K562 (cell line): ENCODE results near the gene C1QTNF5.
A peak's percentile ranks its signal among the peaks of the same experiment; 100 is the strongest.

Experiments
- AFF4 ChIP-seq: sonication (generic); formaldehyde crosslinking; IDR thresholded peaks from 2 replicates; pipeline ENCODE4 v1.8.0; 2023; ENCODE audit warnings: mild to moderate bottlenecking, missing genetic modification reagents
- CTCF ChIP-seq, 3 experiments: IDR thresholded peaks in 2 of 3; conservative IDR thresholded peaks in 1 of 3; 2 replicates each; pipeline ENCODE4 v1.5.1; 2011 to 2012; ENCODE audit warnings: low read length in 3 of 3, mild to moderate bottlenecking in 3 of 3, control low read depth in 2 of 3, improper control_type of control experiment in 1 of 3, inconsistent platforms in 1 of 3, low read depth in 1 of 3, mixed read lengths in 1 of 3, moderate library complexity in 1 of 3; ENCODE audit not compliant: insufficient read depth in 2 of 3
- DEAF1 ChIP-seq: fragments of 450-650 bp; formaldehyde crosslinking; IDR thresholded peaks from 2 replicates; pipeline ENCODE4 v1.4.0; 2020; ENCODE audit warnings: mild to moderate bottlenecking, moderate library complexity
- EWSR1 ChIP-seq: fragments of 450-650 bp; IDR thresholded peaks from 2 replicates; pipeline ENCODE4 v1.6.1; 2018; ENCODE audit warnings: borderline replicate concordance, mild to moderate bottlenecking, low read depth, moderate library complexity; ENCODE audit not compliant: partially characterized antibody
- FOXJ3 ChIP-seq: sonication (generic); formaldehyde crosslinking; IDR thresholded peaks from 2 replicates; pipeline ENCODE4 v1.4.0; 2020; ENCODE audit warnings: mild to moderate bottlenecking, missing genetic modification reagents
- PCBP1 ChIP-seq: fragments of 200-400 bp; formaldehyde crosslinking; IDR thresholded peaks from 2 replicates; pipeline ENCODE4 v1.6.1; 2018; ENCODE audit warnings: mild to moderate bottlenecking, low read depth, low read length; ENCODE audit not compliant: poor library complexity, severe bottlenecking
- POLR2A ChIP-seq: fragments of 450-650 bp; conservative IDR thresholded peaks from 2 replicates; pipeline ENCODE4 v1.6.1; 2016
- SPI1 ChIP-seq: IDR thresholded peaks from 2 replicates; pipeline ENCODE4 v1.6.1; 2011; ENCODE audit warnings: low read depth, low read length, control low read depth, borderline replicate concordance
- ZNF232 ChIP-seq: sonication (generic); formaldehyde crosslinking; IDR thresholded peaks from 2 replicates; pipeline ENCODE4 v1.8.0; 2022; ENCODE audit warnings: mild to moderate bottlenecking, missing genetic modification reagents
- TF ChIP-seq, protein P1 (sequence below): fragments of 450-650 bp; IDR thresholded peaks from 2 replicates; pipeline ENCODE4 v1.6.1; 2016
- TF ChIP-seq, protein P2 (sequence below): fragments of 250-450 bp; sonication (Bioruptor Pico); IDR thresholded peaks from 2 replicates; pipeline ENCODE4 v1.9.0; 2021; ENCODE audit warnings: mild to moderate bottlenecking
- TF ChIP-seq, protein P3 (sequence below): fragments of 250-450 bp; sonication (Bioruptor Pico); IDR thresholded peaks from 2 replicates; pipeline ENCODE4 v1.4.0; 2020; ENCODE audit warnings: mild to moderate bottlenecking, moderate library complexity
- TF ChIP-seq, protein P4 (sequence below), 3 experiments: fragments of 200-800 bp in 1 of 3; fragments of 250-450 bp in 1 of 3; fragments of 450-650 bp in 1 of 3; sonication (Bioruptor Pico) in 1 of 3; sonication (Bioruptor generic) in 1 of 3; formaldehyde crosslinking in 1 of 3; IDR thresholded peaks; 2 replicates each; pipeline versions ENCODE4 v1.6.1 to v1.8.0; 2016 to 2022; ENCODE audit warnings: mild to moderate bottlenecking in 2 of 3, missing genetic modification characterization in 2 of 3, missing compliant biosample characterization in 1 of 3, moderate library complexity in 1 of 3

DNA sequence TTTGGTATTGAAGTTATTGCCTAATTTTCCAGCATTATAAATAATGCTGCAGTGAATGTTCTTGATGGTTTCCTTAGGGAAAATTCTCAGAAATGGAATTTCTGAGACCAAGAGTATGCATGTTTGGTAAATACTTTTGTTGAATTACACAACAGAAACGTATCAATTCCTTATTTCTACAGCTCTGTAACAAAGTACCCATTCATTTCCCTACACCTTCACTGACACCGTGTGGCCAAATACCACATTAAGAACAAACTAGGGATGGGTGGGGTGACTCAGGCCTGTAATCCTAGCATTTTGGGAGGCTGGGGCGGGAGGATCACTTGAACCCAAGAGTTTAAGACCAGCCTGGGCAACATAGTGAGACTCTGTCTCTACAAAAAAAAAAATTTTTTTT lies 45.5 kb downstream of the C1QTNF5 start:
- TF ChIP-seq, protein P1, sequence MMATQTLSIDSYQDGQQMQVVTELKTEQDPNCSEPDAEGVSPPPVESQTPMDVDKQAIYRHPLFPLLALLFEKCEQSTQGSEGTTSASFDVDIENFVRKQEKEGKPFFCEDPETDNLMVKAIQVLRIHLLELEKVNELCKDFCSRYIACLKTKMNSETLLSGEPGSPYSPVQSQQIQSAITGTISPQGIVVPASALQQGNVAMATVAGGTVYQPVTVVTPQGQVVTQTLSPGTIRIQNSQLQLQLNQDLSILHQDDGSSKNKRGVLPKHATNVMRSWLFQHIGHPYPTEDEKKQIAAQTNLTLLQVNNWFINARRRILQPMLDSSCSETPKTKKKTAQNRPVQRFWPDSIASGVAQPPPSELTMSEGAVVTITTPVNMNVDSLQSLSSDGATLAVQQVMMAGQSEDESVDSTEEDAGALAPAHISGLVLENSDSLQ: no peak
- TF ChIP-seq PCBP1 (no peak), EWSR1 (no peak), FOXJ3 (no peak), SPI1 (no peak), AFF4 (CRISPR knock-in tag) (no peak), POLR2A (no peak), CTCF (IDR thresholded peaks at IDR 0.05 in 2 of 3, conservative IDR thresholded peaks at IDR 0.05 in 1 of 3; ENCODE audit: insufficient read depth in 2 of 3, low read depth in 1 of 3, low read length in 3 of 3) (peak in 1 of 3 experiments; percentile 29; a peak in 2 of 6 replicates), ZNF232 (CRISPR knock-in tag) (no peak), DEAF1 (CRISPR knock-in tag) (no peak)
- TF ChIP-seq, protein P2, sequence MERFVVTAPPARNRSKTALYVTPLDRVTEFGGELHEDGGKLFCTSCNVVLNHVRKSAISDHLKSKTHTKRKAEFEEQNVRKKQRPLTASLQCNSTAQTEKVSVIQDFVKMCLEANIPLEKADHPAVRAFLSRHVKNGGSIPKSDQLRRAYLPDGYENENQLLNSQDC (CRISPR knock-in tag): no peak
- TF ChIP-seq, protein P3, sequence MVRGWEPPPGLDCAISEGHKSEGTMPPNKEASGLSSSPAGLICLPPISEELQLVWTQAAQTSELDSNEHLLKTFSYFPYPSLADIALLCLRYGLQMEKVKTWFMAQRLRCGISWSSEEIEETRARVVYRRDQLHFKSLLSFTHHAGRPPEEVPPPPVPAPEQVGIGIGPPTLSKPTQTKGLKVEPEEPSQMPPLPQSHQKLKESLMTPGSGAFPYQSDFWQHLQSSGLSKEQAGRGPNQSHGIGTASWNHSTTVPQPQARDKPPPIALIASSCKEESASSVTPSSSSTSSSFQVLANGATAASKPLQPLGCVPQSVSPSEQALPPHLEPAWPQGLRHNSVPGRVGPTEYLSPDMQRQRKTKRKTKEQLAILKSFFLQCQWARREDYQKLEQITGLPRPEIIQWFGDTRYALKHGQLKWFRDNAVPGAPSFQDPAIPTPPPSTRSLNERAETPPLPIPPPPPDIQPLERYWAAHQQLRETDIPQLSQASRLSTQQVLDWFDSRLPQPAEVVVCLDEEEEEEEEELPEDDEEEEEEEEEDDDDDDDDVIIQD (CRISPR knock-in tag): no peak
- TF ChIP-seq, protein P4, sequence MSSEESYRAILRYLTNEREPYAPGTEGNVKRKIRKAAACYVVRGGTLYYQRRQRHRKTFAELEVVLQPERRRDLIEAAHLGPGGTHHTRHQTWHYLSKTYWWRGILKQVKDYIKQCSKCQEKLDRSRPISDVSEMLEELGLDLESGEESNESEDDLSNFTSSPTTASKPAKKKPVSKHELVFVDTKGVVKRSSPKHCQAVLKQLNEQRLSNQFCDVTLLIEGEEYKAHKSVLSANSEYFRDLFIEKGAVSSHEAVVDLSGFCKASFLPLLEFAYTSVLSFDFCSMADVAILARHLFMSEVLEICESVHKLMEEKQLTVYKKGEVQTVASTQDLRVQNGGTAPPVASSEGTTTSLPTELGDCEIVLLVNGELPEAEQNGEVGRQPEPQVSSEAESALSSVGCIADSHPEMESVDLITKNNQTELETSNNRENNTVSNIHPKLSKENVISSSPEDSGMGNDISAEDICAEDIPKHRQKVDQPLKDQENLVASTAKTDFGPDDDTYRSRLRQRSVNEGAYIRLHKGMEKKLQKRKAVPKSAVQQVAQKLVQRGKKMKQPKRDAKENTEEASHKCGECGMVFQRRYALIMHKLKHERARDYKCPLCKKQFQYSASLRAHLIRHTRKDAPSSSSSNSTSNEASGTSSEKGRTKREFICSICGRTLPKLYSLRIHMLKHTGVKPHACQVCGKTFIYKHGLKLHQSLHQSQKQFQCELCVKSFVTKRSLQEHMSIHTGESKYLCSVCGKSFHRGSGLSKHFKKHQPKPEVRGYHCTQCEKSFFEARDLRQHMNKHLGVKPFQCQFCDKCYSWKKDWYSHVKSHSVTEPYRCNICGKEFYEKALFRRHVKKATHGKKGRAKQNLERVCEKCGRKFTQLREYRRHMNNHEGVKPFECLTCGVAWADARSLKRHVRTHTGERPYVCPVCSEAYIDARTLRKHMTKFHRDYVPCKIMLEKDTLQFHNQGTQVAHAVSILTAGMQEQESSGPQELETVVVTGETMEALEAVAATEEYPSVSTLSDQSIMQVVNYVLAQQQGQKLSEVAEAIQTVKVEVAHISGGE (CRISPR knock-in tag; IDR thresholded peaks at IDR 0.05): no peak
